Esophagus squamous epithelium (tissue), 5 donors: Measurements from ENCODE around the gene SSRP1. TPM values are rescaled to one million over a fixed set of nuclear protein-coding genes. Genes with fewer than 3 reads are reported as not detected.

Experiments used
- DNase-seq: peaks from one replicate; lab custom pipeline; 2025; lab: John Stamatoyannopoulos, UW
- H3K27ac ChIP-seq, 4 donors: fragments of 200-600 bp; sonication (generic); one replicate each; pipeline ENCODE4 v1.5.1; 2016 to 2019; ENCODE audit warnings: mild to moderate bottlenecking in 1 of 4
- H3K27me3 ChIP-seq, 4 donors: fragments of 200-600 bp; sonication (generic); 1 replicate in 3 of 4; 2 replicates in 1 of 4; pipeline versions ENCODE4 v1.5.1 to v1.6.0; 2017 to 2021; ENCODE audit warnings: antibody characterized with exemption in 1 of 4
- H3K36me3 ChIP-seq, 3 donors: fragments of 200-600 bp; sonication (generic); one replicate each; pipeline ENCODE4 v1.5.1; 2016 to 2019
- H3K4me1 ChIP-seq, 3 donors: fragments of 200-600 bp; sonication (generic); one replicate each; pipeline ENCODE4 v1.5.1; 2017 to 2019
- H3K4me3 ChIP-seq, 4 donors: fragments of 200-600 bp; sonication (generic); 1 replicate in 3 of 4; 2 replicates in 1 of 4; pipeline ENCODE4 v1.5.1; 2016 to 2019; ENCODE audit warnings: mild to moderate bottlenecking in 2 of 4, moderate library complexity in 1 of 4
- H3K9me3 ChIP-seq, 3 donors: fragments of 200-600 bp; sonication (generic); one replicate each; pipeline ENCODE4 v1.5.1; 2016 to 2019
- POLR2A ChIP-seq, 4 donors: fragments of 450-650 bp; IDR thresholded peaks; one replicate each; pipeline ENCODE4 v1.6.1; 2017; ENCODE audit warnings: antibody characterized with exemption in 4 of 4, mild to moderate bottlenecking in 4 of 4, moderate library complexity in 3 of 4
- WGBS, 2 donors: methylation state at CpG; one replicate each; pipeline ENCODE4 v1.1.5; 2018; 5-methylcytosine and 5-hydroxymethylcytosine counted together
- intact Hi-C: fragments of 100-400 bp; cut with DNase I; formaldehyde crosslinking; loops from one replicate; pipeline ENCODE4 v1.15.0; 2022
- total RNA-seq, 4 donors: library from RNA; depleted of rRNA; stranded (reverse); fragments of >200 nt; gene quantifications; one replicate each; pipeline ENCODE4 v1.1.0, GENCODE V29; 2016
- TF ChIP-seq, protein P1 (sequence below), 6 experiments: fragments of 450-650 bp in 4 of 6; fragments of 200-600 bp in 2 of 6; sonication (generic) in 2 of 6; IDR thresholded peaks; one replicate each; pipeline ENCODE4 v1.5.1; 2016 to 2019; ENCODE audit warnings: antibody characterized with exemption in 6 of 6, mild to moderate bottlenecking in 4 of 6, moderate library complexity in 4 of 6
- donor health status: DM: yes; HTN: yes; CAD: no.

Gene SSRP1
- total RNA-seq, 4 donors from 2014 or later, result 49.0 to 98.8 (median 81.3) TPM

DNA sequence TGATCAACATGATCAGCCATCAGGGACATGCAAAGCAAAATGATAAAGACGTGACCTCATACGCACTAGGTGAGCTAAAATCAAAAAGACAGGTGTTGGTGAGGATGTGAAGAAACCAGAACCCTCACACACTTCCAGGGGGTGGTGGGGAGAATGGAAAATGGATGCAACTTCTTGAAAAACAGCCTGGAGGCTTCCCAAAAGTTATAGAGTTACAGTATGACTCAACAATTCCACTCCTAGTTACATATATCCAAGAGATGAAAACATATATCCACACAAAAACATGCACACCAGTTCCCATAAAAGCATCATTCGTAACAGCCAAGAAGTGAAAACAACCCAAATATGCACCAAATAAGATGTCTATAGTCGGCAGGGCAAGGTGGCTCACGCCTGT, 56.6 kb downstream of the SSRP1 start:
- Histone ChIP-seq H3K4me1 (peaks cover 15 to 46% (median 20%) of the 10 kb centered on the region in 3 donors), H3K9me3 (no peaks in the 10 kb centered on the region), H3K36me3 (no peaks in the 10 kb centered on the region), H3K4me3 (no peak overlapping the region), H3K27me3 (peaks cover 0 to 4% (median 0%) of the 10 kb centered on the region in 4 donors), H3K27ac (no peak overlapping the region)
- WGBS, 2 donors, result 70 to 81% methylated on average over 5 of the region's 5 CpGs
- no peak for DNase-seq
- intact Hi-C loops, result no loop called here
- TF ChIP-seq POLR2A (IDR thresholded peaks at IDR 0.05), result no peak
- TF ChIP-seq, protein P1, sequence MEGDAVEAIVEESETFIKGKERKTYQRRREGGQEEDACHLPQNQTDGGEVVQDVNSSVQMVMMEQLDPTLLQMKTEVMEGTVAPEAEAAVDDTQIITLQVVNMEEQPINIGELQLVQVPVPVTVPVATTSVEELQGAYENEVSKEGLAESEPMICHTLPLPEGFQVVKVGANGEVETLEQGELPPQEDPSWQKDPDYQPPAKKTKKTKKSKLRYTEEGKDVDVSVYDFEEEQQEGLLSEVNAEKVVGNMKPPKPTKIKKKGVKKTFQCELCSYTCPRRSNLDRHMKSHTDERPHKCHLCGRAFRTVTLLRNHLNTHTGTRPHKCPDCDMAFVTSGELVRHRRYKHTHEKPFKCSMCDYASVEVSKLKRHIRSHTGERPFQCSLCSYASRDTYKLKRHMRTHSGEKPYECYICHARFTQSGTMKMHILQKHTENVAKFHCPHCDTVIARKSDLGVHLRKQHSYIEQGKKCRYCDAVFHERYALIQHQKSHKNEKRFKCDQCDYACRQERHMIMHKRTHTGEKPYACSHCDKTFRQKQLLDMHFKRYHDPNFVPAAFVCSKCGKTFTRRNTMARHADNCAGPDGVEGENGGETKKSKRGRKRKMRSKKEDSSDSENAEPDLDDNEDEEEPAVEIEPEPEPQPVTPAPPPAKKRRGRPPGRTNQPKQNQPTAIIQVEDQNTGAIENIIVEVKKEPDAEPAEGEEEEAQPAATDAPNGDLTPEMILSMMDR (IDR thresholded peaks at IDR 0.05), result no peak

DNA sequence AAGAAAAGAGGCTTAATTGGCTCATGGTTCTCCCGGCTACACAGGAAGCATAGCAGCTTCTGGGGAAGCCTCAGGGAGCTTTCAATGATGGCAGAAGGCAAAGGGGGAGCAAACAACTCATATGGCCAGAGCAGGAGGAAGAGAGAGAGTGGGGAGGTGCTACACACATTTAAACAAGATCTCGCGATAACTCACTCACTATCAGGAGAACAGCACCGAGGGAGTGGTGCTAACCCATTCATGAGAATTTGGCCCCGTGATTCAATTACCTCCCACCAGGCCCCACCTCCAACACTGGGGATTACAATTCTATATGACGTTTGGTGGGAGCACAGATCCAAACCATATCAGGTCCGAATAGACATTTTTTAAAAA, 57.0 kb downstream of the SSRP1 start:
- WGBS, 2 donors, result 83 to 84% methylated on average over 7 of the region's 7 CpGs
- Histone ChIP-seq H3K27ac (peak overlapping the region in 2 of 4 donors; percentile 63 to 69), H3K36me3 (no peaks in the 10 kb centered on the region), H3K4me3 (no peak overlapping the region), H3K4me1 (peaks cover 15 to 46% (median 16%) of the 10 kb centered on the region in 3 donors), H3K27me3 (peaks cover 0 to 4% (median 0%) of the 10 kb centered on the region in 4 donors), H3K9me3 (peaks cover 0 to 2% (median 0%) of the 10 kb centered on the region in 3 donors)
- no peak for DNase-seq
- no peak for TF ChIP-seq POLR2A (IDR thresholded peaks at IDR 0.05)
- TF ChIP-seq, protein P1 (IDR thresholded peaks at IDR 0.05), result no peak
- intact Hi-C loops, result no loop called here

DNA sequence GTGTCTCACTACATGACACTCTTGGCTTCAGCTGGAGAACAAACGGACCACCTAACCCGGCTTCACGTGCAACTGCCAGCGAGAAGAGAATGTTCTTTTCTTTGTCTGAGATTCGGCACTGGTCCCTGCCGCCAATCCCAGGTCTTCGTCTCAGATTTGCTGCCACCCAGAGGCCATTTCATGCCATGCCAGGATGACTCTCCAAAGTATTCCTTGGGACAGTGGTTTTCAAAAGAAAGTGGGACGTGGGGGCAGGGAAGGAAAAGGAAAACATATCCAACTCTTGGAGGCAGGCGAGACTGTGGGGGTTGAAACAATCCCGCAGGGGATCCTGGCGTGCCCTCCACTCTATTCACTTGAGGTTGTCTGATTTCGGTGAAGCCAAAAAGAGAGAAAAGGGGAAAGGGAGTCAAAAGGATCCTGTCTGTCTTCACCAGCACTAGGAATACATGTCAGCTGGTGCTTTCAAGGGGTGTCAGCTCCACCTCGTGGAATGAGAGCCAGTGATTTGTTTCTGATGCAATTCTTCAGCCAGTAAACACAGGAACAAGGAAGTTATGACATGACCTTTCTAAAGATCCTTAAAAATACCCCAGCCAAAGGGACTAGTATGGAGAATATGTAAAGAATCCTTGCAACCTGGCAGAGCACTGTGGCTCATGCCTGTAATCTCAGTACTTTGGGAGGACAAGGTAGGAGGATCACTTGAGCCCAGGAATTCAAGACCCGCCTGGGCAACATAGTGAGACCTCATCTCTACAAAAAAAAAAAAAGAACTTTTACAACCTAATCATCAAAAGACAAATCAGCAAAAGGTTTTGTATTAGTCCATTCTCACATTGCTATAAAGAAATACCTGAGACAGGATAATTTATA, 57.6 kb downstream of the SSRP1 start:
- TF ChIP-seq, protein P1 (IDR thresholded peaks at IDR 0.05), result peak; percentile 33 to 82 (median 77)
- TF ChIP-seq POLR2A (IDR thresholded peaks at IDR 0.05), result no peak
- Histone ChIP-seq H3K36me3 (no peaks in the 10 kb centered on the region), H3K4me3 (peak overlapping the region in 1 of 4 donors; percentile 46), H3K27me3 (peaks cover 0 to 4% (median 0%) of the 10 kb centered on the region in 4 donors), H3K27ac (peak overlapping the region; percentile 56 to 87 (median 66)), H3K4me1 (peaks cover 15 to 39% (median 15%) of the 10 kb centered on the region in 3 donors), H3K9me3 (peaks cover 0 to 8% (median 6%) of the 10 kb centered on the region in 3 donors)
- no peak for DNase-seq
- intact Hi-C loops, result no loop called here
- 7 to 9% methylated on average over 12 to 14 of the region's 14 CpGs for WGBS, 2 donors

DNA sequence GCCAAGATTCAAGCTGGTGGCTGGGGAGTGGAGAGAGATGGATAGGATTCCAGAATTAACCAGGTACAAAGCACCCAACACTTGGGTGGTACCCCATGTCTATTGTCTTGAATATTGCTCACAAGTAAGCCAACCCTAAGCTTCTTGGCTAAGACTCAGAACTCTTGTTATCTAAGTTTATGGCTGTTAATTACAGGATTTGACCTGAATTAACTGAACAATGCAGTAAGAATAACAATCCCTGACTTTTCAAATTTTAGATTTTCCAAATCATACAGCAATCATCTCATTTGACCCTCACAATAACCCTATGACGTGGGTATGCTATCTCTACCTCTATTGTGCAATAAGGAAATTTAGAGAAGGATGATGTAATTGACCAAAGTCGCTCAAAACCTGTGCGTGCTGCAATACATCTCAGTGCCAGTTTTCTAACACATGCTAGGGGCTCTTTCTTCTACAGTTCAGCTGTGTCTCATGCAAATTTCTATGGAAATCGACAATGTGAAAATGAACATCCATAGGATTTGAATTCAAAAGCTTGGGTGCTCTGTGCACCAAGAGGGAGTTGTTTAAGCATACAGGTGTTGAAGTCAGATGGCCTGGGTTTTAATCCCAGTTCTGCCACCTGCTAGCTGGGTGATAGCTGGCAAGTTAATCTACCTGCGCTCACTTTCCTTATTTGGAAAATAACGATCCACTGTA, 58.6 kb downstream of the SSRP1 start:
- Histone ChIP-seq H3K4me1 (peaks cover 15 to 34% (median 15%) of the 10 kb centered on the region in 3 donors), H3K4me3 (peak overlapping the region in 1 of 4 donors; percentile 46), H3K27ac (peak overlapping the region; percentile 56 to 87 (median 66)), H3K27me3 (no peaks in the 10 kb centered on the region), H3K9me3 (peaks cover 0 to 10% (median 8%) of the 10 kb centered on the region in 3 donors), H3K36me3 (no peaks in the 10 kb centered on the region)
- WGBS, 2 donors, result 32 to 40% methylated on average over 6 of the region's 6 CpGs
- TF ChIP-seq, protein P1 (IDR thresholded peaks at IDR 0.05), result no peak
- no peak for TF ChIP-seq POLR2A (IDR thresholded peaks at IDR 0.05)
- intact Hi-C loops, result no loop called here
- DNase-seq, result no peak
